Activated naive CD8-positive, alpha-beta T cell treated with anti-CD3 and anti-CD28 coated beads, Interleukin-2, amount 10 ng/mL, durations not matched to agents 7 days and 5 days (primary cell): Measurements from ENCODE around the gene CELA2A. TPM values are rescaled to one million over a fixed set of nuclear protein-coding genes. Genes with fewer than 3 reads are reported as not detected.
"Not testable (repeated sequence)": the region's sequence is repeated elsewhere in the genome, so short reads cannot be mapped to it uniquely, and the experiment has no call there.

Experiments
- ATAC-seq: fragments of 150-1000 bp; cut with Tn5 transposase; one replicate; pipeline ENCODE4 v1.10.0; 2021; ENCODE audit warnings: low read depth, moderate library complexity
- POLR2A ChIA-PET: fragments of 350-600 bp; sonication (Branson Sonifier 250); formaldehyde crosslinking; loops from one replicate; lab custom pipeline; 2021; ENCODE audit warnings: antibody characterized with exemption; lab: Charles Lee
- DNase-seq: peaks from one replicate; pipeline ENCODE4 v3.0.0; 2021
- H3K27ac Mint-ChIP-seq: one replicate; pipeline ENCODE4 v1.8.0; 2022; ENCODE audit warnings: mild to moderate bottlenecking, mixed read lengths
- H3K27me3 Mint-ChIP-seq: one replicate; pipeline ENCODE4 v1.8.0; 2022; ENCODE audit warnings: mild to moderate bottlenecking, moderate library complexity, mixed read lengths
- H3K36me3 Mint-ChIP-seq: one replicate; pipeline ENCODE4 v1.8.0; 2021; ENCODE audit warnings: mild to moderate bottlenecking, mixed read lengths
- H3K4me1 Mint-ChIP-seq: one replicate; pipeline ENCODE4 v1.8.0; 2021; ENCODE audit warnings: mixed read lengths
- H3K4me3 Mint-ChIP-seq: one replicate; pipeline ENCODE4 v1.8.0; 2022; ENCODE audit warnings: mild to moderate bottlenecking, moderate library complexity, mixed read lengths
- H3K9me3 Mint-ChIP-seq: one replicate; pipeline ENCODE4 v1.8.0; 2021; ENCODE audit warnings: mixed read lengths
- total RNA-seq, 2 experiments: library from RNA; stranded (reverse); gene quantifications; one replicate each; pipeline ENCODE4 v1.2.3, GENCODE V29; 2021

The CELA2A gene
- total RNA-seq, 2 experiments from 2014 or later: not detected

DNA sequence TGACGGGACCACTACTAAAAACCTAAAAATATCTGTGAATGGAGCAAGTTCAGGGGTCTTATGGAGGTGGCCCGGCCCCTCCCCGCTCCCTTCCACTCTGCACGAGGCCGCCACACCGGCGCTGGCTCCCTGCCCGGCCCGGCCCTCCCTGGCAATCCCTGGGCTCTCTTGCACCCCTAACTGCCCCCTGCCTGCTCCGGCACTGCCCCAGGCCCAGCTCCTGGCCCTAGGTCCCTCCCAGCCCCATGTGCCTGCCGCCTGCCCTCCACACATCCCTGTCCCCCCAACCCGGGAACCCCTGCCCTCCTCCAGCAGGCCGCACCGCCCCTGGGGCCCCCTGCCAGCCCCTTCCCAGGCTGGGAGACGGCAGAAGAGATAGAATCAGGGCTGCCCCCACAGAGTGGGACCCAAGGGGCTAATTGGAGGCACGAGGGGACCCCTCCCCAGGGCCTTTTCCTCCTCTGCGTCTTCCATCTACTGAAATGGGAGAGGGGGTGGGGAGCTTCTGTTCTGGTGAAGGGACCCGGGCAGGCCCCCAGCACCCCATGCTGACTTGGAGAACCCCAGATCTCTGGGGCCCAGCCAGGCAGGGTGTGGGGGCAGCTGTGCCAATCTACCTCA is 27.6 kb upstream of the CELA2A start:
- Mint-ChIP-seq H3K9me3 (no peaks in the 10 kb centered on the region), H3K27ac (no peak overlapping the region), H3K36me3 (peaks cover 3% of the 10 kb centered on the region), H3K27me3 (no peaks in the 10 kb centered on the region), H3K4me3 (no peak overlapping the region), H3K4me1 (peaks cover 8% of the 10 kb centered on the region)
- POLR2A ChIA-PET: no interaction called here
- ATAC-seq (no peak), DNase-seq (no peak)

DNA sequence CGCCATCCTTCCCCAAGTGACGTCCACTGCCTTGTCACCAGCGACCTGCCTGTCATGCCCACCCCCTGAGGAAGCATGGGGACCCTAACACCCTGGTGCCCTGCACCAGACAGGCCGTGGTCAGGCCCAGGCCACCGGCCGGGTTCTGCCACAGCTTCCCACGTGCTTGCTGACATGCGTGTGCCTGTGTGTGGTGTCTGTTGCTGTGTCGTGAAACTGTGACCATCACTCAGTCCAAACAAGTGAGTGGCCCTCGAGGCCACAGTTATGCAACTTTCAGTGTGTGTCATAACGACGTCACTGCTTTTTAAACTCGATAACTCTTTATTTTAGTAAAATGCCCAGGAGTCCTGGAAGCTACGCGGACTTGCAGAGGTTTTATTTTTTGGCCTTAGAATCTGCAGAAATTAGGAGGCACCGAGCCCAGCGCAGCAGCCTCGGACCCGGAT is 26.8 kb upstream of the CELA2A start:
- POLR2A ChIA-PET: interaction anchor here (0.7 kb wide), 1 partner anchor 233 kb away, joined by 3 read pairs; no protein-coding TSS in a partner anchor
- Mint-ChIP-seq H3K4me1 (peaks cover 8% of the 10 kb centered on the region), H3K4me3 (no peak overlapping the region), H3K27ac (no peak overlapping the region), H3K9me3 (no peaks in the 10 kb centered on the region), H3K27me3 (no peaks in the 10 kb centered on the region), H3K36me3 (peaks cover 3% of the 10 kb centered on the region)
- ATAC-seq: no peak
- no peak for DNase-seq

DNA sequence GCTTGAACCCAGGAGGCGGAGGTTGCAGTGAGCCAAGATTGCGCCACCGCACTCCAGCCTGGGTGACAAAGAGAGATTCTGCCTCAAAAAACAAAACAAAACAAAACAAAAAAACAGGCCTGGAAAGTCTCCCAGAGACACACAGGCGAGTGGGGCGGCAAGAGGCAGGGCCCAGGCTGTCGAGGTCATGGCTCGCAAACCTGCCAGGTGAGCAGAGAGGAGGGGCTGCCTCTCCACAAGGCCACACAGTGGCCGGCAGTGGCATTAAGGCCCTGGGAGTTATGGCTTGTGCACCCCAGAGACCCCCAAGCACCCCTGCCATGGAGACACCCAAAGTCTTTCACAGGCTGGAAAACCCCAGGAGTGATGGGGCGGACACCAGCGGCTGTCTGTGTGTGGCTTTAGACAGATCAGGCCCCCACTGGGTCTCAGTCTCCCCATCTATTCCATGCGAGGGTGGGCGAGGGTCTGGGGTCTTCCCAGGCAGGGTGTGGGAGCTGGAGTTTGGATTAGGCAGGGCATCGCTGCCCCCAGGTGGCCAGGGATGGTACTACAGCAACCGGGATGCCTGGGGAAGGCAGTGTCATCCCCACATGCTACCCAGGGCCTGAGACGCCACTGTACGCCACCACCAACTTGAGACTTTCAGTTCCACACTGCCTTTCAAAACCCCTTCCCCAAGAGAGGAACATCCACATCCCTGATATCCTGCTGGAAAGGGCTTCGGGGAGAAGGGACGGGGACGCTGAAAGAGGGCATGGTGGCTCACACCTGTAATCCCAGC is 25.6 kb upstream of the CELA2A start:
- H3K27me3 Mint-ChIP-seq: no peaks in the 10 kb centered on the region
- no peak overlapping the region for H3K4me3 Mint-ChIP-seq
- ATAC-seq (peak; percentile 46), DNase-seq (peak; percentile 82)
- no peak overlapping the region for H3K27ac Mint-ChIP-seq
- H3K9me3 Mint-ChIP-seq: no peaks in the 10 kb centered on the region
- H3K36me3 Mint-ChIP-seq: peaks cover 3% of the 10 kb centered on the region
- peaks cover 8% of the 10 kb centered on the region for H3K4me1 Mint-ChIP-seq
- POLR2A ChIA-PET: interaction anchor here (1.5 kb wide), 1 partner anchor 108 kb away, joined by 9 read pairs; no protein-coding TSS in a partner anchor

DNA sequence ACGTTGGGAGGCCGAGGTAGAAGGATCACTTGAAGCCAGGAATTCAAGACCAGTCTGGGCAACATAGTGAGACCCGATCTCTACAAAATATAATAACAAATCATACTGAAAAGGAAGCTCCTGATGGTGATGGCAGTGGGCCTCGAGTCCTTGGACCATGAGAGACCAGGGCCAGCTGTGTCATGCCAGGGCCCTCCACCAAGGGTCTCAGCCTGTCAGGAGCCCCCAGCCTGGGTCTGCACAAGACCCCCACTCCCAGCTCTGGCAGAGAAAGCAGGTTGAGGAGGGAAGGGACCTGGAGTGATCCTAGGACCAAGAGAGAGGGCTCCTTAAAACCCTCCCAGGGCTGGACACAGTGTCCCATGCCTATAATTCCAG is 25.0 kb upstream of the CELA2A start:
- H3K4me1 Mint-ChIP-seq: peaks cover 2% of the 10 kb centered on the region
- no peak for DNase-seq
- H3K9me3 Mint-ChIP-seq: no peaks in the 10 kb centered on the region
- no peak for ATAC-seq
- no peak overlapping the region for H3K4me3 Mint-ChIP-seq
- H3K36me3 Mint-ChIP-seq: peaks cover 2% of the 10 kb centered on the region
- POLR2A ChIA-PET: interaction anchor here (1.5 kb wide), 1 partner anchor 108 kb away, joined by 9 read pairs; no protein-coding TSS in a partner anchor
- H3K27me3 Mint-ChIP-seq: no peaks in the 10 kb centered on the region
- no peak overlapping the region for H3K27ac Mint-ChIP-seq

DNA sequence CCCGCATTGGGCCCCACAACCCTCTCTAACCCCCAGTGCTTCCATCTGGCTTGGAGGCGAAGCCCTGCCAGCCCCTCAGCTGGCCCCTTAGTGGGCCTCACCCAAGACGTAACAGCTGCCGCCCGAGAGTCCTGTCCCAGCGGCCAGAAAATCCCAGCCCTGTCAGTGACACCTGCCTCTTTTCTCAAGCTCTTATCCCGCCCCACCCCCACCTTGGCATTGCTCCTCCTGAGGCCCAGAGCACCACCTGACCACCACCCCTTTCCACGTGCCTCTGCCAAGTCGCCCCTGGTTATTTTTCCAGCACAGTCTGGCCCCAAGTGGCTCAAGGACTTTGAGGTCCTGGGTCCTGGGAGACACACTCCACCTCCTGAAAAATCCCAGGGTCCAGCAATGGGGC is 24.2 kb upstream of the CELA2A start:
- no peak overlapping the region for H3K27ac Mint-ChIP-seq
- ATAC-seq (no peak), DNase-seq (no peak)
- POLR2A ChIA-PET: interaction anchor here (0.6 to 1.5 kb wide), 2 partner anchors 109 to 343 kb away, joined by 4 to 9 read pairs; no protein-coding TSS in a partner anchor
- no peaks in the 10 kb centered on the region for H3K9me3 Mint-ChIP-seq
- no peaks in the 10 kb centered on the region for H3K36me3 Mint-ChIP-seq
- H3K4me1 Mint-ChIP-seq: no peaks in the 10 kb centered on the region
- no peaks in the 10 kb centered on the region for H3K27me3 Mint-ChIP-seq
- no peak overlapping the region for H3K4me3 Mint-ChIP-seq

DNA sequence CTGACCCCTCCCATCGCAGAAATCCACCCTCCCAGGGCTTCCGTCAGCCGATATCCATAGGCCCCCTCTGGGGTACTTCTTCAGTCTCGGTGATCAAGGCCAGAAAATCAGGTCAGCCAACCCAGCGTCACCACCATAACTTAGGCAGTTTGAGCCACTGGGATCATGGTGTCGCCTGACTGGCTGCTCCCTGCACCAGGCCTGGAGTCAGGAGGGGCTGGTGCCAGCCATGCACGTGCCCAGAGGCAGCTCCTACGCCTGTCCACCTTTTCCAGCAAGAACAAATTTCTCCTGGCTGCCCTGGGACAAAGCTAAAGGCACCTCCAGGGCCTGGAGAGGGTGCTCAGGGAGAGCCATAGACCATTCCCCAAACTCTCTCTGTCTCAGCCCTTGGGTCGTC is 23.1 kb upstream of the CELA2A start:
- no peaks in the 10 kb centered on the region for H3K4me1 Mint-ChIP-seq
- DNase-seq (no peak), ATAC-seq (no peak)
- H3K9me3 Mint-ChIP-seq: no peaks in the 10 kb centered on the region
- H3K4me3 Mint-ChIP-seq: no peak overlapping the region
- no peaks in the 10 kb centered on the region for H3K36me3 Mint-ChIP-seq
- no peak overlapping the region for H3K27ac Mint-ChIP-seq
- H3K27me3 Mint-ChIP-seq: no peaks in the 10 kb centered on the region
- POLR2A ChIA-PET: no interaction called here

DNA sequence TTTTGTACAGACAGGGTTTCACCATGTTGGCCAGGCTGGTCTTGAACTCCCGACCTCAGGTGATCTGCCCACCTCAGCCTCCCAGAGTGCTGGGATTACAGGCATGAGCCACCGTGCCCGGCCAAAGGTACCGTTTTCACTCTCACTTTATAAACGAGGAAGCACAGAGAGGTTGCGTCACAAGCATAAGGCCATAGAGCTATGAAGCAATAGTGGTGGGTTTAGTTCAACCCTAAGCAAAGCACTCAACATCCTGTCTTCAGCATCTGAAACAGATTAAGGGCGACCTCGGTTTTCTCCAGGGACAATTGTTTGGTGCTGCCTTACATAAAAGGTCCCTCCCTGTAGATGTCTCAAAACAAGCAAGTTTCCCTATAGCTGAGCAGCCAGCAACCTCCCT is 21.8 kb upstream of the CELA2A start:
- H3K27ac Mint-ChIP-seq, H3K36me3 Mint-ChIP-seq, H3K27me3 Mint-ChIP-seq, H3K9me3 Mint-ChIP-seq, DNase-seq, H3K4me1 Mint-ChIP-seq, H3K4me3 Mint-ChIP-seq, ATAC-seq: not testable (repeated sequence)
- POLR2A ChIA-PET: interaction anchor here (0.6 kb wide), 1 partner anchor 69 kb away, joined by 3 read pairs; no protein-coding TSS in a partner anchor

DNA sequence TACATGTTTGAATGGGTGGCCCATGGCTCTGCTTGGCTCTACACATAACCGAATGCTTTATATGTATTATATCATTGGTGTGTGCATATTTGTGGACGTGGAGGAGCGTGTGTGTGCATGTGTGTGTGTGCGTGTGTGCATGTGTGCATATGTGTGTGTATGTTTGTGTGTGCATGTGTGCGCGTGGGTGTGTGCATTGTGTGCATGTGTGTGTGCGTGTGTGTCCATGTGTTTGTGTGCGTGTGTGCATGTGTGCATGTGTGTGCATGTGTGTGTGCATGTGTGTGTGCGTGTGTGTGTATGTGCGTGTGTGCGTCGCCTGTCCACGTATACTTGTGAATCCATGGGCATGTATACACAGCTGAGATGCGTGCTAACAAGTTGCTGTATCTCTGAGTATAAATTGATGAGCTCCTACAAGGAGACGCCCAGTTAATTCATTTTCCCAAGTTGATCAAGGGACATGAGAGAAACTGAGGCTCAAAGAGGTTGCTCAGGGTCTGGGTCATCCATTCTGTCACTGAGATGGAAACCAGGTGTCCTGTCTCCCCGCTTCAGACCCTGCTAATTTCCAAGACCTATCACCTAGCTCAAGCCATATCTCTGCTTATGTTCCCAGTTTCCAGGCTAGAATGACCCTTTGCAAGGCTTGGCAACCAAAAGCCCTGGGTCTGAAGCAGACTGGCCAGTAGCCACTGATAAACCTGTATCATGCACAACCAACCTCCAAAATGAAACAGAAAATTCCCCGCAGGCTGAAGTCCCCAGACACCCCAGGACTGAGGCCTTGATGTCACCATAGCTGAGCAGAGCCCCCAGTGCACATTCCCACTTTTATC is 21.1 kb upstream of the CELA2A start:
- Mint-ChIP-seq H3K9me3 (no peaks in the 10 kb centered on the region), H3K4me1 (no peaks in the 10 kb centered on the region), H3K27ac (no peak overlapping the region), H3K36me3 (no peaks in the 10 kb centered on the region), H3K4me3 (no peak overlapping the region), H3K27me3 (no peaks in the 10 kb centered on the region)
- no peak for ATAC-seq
- POLR2A ChIA-PET: interaction anchor here (0.6 kb wide), 1 partner anchor 70 kb away, joined by 3 read pairs; no protein-coding TSS in a partner anchor
- DNase-seq: no peak

DNA sequence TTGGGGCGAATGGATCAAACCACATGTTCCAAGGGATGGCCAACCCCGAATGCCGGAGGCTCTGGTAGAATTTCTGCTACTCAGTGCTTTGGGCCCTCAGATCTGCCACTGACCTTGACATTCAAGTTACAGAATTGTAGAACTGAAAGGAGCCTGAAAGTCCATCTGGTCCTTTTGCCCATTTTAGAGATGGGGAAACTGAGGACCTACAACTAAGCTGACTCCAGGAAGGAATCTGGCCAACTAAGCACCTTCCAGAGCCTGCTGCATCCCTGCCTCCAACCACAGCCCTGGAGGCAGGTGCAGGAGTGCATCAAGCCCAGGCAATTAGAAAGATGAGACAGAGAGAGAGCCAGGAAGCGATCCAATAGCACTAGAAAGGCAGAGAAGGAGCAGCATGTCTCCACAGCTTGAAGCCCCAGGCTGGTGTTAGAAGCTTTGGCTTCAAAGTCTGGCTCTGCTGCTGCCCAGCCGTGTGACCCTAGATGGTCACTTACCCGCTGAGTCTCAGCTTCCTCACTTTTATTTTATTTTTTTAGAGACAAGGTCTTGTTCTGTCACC is 19.6 kb upstream of the CELA2A start:
- Mint-ChIP-seq H3K4me3 (no peak overlapping the region), H3K27ac (no peak overlapping the region), H3K9me3 (no peaks in the 10 kb centered on the region), H3K36me3 (no peaks in the 10 kb centered on the region), H3K4me1 (no peaks in the 10 kb centered on the region), H3K27me3 (no peaks in the 10 kb centered on the region)
- POLR2A ChIA-PET: no interaction called here
- no peak for DNase-seq
- no peak for ATAC-seq

DNA sequence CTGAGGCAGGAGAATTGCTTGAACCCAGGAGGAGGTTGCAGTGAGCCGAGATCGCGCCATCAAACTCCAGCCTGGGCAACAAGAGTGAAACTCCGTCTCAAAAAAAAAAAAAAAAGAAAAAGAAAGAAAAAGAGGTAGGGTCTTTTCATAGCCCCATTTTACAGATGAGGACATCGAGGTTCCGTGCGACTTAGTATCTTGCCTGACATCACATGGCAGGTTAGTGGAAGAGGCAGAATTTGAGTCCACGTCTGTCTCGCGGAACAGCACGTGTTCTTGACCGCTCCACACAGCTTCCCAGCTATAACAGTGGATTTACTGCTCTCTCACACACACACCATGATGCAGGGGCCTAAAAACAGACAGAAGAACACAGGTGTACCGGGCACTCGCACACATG is 17.2 kb upstream of the CELA2A start:
- POLR2A ChIA-PET: no interaction called here
- no peaks in the 10 kb centered on the region for H3K36me3 Mint-ChIP-seq

DNA sequence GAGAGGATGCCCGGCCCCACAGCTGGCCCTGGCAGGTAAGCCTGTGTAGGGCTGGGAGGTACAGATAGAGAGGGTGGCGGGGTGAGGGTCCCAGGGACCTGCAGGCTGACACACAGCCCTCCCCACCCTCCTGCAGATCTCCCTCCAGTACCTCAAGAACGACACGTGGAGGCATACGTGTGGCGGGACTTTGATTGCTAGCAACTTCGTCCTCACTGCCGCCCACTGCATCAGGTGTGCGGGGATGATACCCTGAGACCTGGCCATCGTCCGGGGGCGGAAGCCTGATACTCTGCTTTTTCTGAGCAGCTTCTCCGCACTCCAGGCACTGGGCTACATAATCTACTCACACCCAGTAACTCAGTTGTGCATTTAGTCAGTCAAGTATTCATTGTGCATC is 16.2 kb upstream of the CELA2A start:
- no peak overlapping the region for H3K4me3 Mint-ChIP-seq
- peaks cover 3% of the 10 kb centered on the region for H3K4me1 Mint-ChIP-seq
- ATAC-seq (no peak), DNase-seq (no peak)
- POLR2A ChIA-PET: no interaction called here
- H3K9me3 Mint-ChIP-seq: no peaks in the 10 kb centered on the region
- no peaks in the 10 kb centered on the region for H3K27me3 Mint-ChIP-seq
- H3K27ac Mint-ChIP-seq: no peak overlapping the region
- H3K36me3 Mint-ChIP-seq: no peaks in the 10 kb centered on the region

More for the DNA sequence above, 17.2 kb upstream of the CELA2A start:
- Mint-ChIP-seq H3K4me3 (no peak overlapping the region), H3K27me3 (no peaks in the 10 kb centered on the region), H3K9me3 (no peaks in the 10 kb centered on the region), H3K27ac (no peak overlapping the region), H3K4me1 (no peaks in the 10 kb centered on the region)
- no peak for ATAC-seq
- no peak for DNase-seq

DNA sequence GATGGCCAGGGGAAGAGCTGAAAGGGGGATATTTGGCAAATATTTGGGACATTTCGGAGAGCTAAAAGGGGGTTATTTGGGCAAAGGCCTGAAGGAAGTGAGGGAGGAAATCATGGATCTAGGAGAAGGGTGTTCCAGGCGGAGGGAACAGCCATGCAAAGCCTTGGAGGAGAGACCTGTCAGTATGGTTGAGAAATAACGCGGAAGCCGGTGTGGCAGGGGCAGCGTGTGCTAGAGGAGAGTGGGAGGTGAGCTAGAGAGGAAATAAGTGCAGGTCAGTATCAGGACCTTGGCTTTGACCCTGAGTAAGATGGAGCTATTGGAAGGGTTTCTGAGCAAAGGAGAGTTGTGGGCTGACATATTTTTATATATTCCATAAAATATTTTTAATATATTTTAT is 15.3 kb upstream of the CELA2A start:
- H3K4me3 Mint-ChIP-seq: no peak overlapping the region
- H3K27me3 Mint-ChIP-seq: no peaks in the 10 kb centered on the region
- H3K4me1 Mint-ChIP-seq: peaks cover 5% of the 10 kb centered on the region
- DNase-seq (no peak), ATAC-seq (no peak)
- no peaks in the 10 kb centered on the region for H3K9me3 Mint-ChIP-seq
- POLR2A ChIA-PET: interaction anchor here (0.6 kb wide), 1 partner anchor 312 kb away, joined by 3 read pairs; no protein-coding TSS in a partner anchor
- no peak overlapping the region for H3K27ac Mint-ChIP-seq
- no peaks in the 10 kb centered on the region for H3K36me3 Mint-ChIP-seq

DNA sequence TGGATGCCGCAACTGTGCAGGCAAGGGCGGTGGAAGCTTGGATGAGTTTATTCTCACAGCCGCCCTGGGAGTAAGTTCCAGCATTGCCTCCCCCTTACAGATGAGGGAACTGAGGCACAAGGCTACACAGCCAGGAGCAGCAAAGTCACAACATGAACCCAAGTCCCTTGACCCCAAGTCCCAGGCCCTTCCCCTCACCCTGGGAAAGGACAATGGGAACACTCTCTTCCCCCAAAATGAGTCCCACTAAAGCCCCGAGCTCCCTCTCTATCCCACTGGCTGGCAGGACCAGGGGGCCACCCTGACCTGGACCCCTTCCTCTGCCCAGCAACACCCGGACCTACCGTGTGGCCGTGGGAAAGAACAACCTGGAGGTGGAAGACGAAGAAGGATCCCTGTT is 14.4 kb upstream of the CELA2A start:
- no peak for DNase-seq
- H3K4me3 Mint-ChIP-seq: no peak overlapping the region
- no peak for ATAC-seq
- POLR2A ChIA-PET: no interaction called here
- no peaks in the 10 kb centered on the region for H3K9me3 Mint-ChIP-seq
- H3K36me3 Mint-ChIP-seq: no peaks in the 10 kb centered on the region
- H3K4me1 Mint-ChIP-seq: peaks cover 5% of the 10 kb centered on the region
- no peaks in the 10 kb centered on the region for H3K27me3 Mint-ChIP-seq
- no peak overlapping the region for H3K27ac Mint-ChIP-seq
